Retinal pigment epithelial cell (primary cell): ENCODE data around the gene TMEM196.

Experiments
- DNase-seq: peaks from one replicate; pipeline ENCODE4 v3.0.0-alpha.2; 2010; ENCODE audit warnings: low read depth
- H3K4me3 ChIP-seq: 2 replicates; pipeline ENCODE4 v1.5.1; 2011; ENCODE audit warnings: mild to moderate bottlenecking, low read length, control low read depth, moderate library complexity
- TF ChIP-seq, protein P1 (sequence below): conservative IDR thresholded peaks from 2 replicates; pipeline ENCODE4 v1.5.1; 2011; ENCODE audit warnings: low read depth, low read length, control low read depth, inconsistent platforms

The TMEM196 gene

DNA sequence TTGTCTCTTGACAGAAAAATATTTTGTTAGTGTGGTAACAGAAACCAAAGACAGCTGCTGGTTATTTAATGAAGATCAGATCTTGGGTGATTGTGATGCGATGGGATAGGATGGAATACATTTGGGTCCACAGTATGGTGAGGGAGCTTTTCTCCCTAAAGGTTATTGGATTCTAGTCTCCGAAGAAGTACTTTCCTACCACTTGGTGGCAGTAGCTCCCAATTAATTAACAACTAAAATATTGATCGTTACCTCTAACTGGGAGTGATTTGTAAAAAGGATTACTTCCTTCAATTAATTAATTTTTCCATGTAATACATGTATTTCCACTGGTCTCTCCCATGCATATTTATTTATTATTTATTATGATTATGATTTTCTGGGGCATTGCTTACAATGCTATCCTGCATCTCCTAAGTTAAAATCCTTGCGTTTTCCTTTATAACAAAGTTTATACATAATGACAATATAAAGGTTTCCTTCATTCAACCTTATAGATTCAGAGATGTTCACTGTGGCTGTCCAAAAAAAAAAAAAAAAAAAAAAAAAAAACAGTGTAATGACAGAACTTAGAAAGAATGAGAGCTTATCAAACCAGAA is 25.6 kb downstream of the TMEM196 start:
- H3K4me3 ChIP-seq = no peak overlapping the region
- DNase-seq = no peak
- TF ChIP-seq, protein P1, sequence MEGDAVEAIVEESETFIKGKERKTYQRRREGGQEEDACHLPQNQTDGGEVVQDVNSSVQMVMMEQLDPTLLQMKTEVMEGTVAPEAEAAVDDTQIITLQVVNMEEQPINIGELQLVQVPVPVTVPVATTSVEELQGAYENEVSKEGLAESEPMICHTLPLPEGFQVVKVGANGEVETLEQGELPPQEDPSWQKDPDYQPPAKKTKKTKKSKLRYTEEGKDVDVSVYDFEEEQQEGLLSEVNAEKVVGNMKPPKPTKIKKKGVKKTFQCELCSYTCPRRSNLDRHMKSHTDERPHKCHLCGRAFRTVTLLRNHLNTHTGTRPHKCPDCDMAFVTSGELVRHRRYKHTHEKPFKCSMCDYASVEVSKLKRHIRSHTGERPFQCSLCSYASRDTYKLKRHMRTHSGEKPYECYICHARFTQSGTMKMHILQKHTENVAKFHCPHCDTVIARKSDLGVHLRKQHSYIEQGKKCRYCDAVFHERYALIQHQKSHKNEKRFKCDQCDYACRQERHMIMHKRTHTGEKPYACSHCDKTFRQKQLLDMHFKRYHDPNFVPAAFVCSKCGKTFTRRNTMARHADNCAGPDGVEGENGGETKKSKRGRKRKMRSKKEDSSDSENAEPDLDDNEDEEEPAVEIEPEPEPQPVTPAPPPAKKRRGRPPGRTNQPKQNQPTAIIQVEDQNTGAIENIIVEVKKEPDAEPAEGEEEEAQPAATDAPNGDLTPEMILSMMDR = peak; percentile 59

DNA sequence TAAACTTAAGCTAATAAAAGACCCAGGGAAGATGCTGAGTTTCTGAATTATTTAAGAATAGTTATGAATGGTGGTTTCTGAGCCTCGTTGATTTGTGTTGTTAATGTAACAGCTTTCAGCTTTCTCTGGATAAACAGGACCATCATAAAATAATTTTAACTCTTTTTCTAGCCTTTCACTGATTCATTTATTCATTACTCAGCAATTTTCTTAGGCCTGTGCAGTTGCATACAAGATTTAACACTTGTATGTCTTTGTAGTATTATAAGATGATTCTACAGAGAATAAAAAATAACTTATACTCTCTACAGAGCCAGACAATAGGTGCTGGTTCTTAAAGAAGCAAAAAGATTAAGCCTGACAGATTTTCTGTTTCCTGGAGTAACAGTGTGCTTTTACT is 29.3 kb downstream of the TMEM196 start:
- no peak for DNase-seq
- no peak overlapping the region for H3K4me3 ChIP-seq
- TF ChIP-seq, protein P1 = no peak

DNA sequence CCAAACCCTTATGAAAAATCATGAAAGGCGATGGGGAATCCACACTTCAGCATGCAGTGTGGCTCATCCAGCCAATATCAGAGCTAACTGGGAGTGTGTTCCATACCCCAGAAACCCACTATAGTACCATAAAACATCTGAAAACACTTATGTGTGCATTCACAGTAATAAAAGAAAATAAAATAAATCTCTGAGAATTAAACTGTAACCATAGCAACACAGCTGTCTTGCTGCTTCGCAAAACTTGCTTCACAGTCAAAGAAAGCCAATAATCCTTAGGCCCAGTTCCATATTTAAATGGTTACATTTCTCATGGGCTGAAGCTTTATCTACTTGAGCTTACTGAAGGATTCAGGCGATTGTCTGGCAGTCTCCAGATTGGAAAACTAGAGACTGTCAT is 44.7 kb downstream of the TMEM196 start:
- DNase-seq = no peak
- H3K4me3 ChIP-seq = no peak overlapping the region
- TF ChIP-seq, protein P1 = no peak

DNA sequence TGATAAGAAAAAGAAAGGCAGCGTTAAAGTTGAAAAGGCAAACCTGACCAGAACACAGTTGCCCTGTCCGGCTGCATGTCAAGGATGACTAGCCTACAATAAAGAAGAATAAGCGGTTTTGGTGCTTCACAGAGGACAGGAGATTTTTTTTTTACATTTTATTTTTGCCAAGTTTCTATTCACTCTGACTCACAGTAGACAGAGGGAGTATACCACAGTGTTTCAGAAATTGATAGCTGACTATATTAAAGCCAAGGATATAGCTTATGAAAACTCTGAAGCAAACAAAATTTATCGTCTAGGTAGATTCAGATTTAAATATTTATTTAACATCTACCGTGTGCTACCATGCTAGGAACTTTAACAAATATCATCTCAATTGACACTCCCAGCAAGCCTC is 47.6 kb downstream of the TMEM196 start:
- TF ChIP-seq, protein P1 = no peak
- no peak overlapping the region for H3K4me3 ChIP-seq
- no peak for DNase-seq

DNA sequence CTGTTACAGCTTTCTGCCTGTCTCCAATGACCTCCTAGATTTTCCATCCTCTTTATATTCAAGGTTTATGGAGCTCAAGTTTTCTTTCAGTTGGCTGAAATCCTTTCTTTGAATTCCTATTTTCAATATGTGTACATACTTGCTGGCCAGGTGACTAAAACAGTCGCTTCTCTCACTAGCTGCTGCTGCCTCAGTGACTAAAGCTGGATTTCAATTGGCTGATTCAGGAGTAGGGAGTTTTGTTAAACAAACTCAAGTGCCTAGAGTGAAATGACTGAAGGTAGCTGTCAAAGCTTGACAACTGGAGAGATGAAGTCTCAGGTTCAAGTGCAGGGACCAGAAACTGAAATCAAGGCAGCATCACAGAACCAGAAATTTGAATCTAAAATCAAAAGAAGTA is 57.9 kb downstream of the TMEM196 start:
- DNase-seq = no peak
- TF ChIP-seq, protein P1 = no peak
- H3K4me3 ChIP-seq = no peak overlapping the region

DNA sequence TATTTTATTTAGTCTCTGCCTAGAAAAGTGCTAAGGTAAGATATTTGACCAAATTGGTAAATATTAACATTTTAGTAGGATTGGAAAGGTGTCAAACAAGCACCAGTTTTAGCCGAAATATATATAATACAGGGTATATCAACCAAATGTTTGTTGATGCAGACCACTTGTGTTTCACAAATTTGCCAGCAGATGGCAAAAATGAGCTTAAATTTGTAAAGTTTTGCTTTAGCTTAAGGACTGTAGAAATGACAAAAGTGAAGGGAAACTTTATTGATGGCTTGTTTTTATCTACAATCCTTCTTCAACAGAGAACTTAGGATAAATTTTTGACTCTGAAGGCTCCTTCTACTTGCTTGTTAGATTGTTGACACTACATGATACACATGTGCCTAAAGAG is 59.7 kb downstream of the TMEM196 start:
- DNase-seq = no peak
- TF ChIP-seq, protein P1 = peak; percentile 64
- H3K4me3 ChIP-seq = no peak overlapping the region

DNA sequence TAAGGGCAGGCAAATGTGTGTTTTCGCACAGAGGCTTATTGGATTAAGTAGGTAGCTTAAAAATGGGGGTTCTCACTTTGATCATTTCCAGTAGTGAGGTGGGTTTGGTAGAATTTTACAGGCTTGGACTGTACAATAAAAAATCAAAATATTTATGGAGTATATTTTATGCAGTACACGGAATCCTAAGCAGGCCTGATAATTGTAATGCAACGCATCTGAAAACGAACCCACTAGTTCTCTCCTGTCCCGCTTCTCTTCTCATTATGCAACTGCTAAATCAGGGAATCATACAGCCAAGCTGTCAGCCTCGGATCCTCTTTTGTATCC is 64.2 kb downstream of the TMEM196 start:
- no peak for DNase-seq
- TF ChIP-seq, protein P1 = no peak
- H3K4me3 ChIP-seq = no peak overlapping the region
